GM18873 (cell line): ENCODE measurements around the gene XYLT2.
"Not testable (repeated sequence)": the region's sequence is repeated elsewhere in the genome, so short reads cannot be mapped to it uniquely, and the experiment has no call there.

ENCODE experiments used
- ATAC-seq: cut with Tn5 transposase; IDR thresholded peaks from one replicate; pipeline ENCODE4 v1.9.1; 2021; ENCODE audit warnings: mild to moderate bottlenecking, moderate library complexity, moderate number of reproducible peaks; ENCODE audit not compliant: unreplicated experiment, low FRiP score

The XYLT2 gene

GRCh38 chr17:50381920-50382319, 36.0 kb downstream of the XYLT2 start:
- ATAC-seq, result no peak

DNA sequence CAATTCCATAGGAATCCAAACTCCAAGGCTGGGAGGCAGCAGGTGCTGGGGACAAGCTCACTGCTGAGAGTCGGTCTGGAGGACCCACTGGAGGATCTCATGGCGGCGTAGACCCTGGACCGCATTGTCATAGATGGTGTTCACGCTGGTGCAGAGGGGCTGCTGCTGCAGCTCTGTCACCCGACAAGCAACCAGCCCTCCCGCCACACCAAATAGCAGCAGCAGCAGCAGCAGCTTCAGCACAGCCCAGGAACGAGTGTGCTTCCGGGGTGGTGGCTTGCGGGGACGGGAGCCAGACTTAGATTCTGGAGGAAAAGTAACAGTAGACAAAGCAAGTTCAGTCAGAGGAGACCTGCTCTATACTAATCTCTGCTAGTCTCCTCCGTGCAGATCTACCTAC, 37.0 kb downstream of the XYLT2 start:
- no peak for ATAC-seq

DNA sequence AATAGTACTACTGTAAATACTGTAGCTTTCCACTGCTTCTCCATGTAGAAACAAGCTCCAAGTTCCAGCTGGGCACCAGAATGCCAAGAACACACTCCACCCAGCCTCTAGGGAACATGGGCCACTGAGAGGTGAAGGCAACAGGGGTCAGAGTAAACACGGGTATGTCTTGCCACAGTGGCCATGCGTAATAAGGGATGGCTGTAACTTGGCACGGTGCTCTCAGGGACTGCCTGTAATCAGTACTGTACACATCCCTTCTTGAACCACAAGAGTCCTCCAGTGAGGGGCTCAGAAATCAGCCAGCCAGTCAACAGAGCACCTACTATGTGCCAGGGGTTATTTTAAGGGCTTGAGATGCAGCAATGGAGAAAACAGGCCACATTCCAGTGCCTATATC, 40.6 kb downstream of the XYLT2 start:
- no peak for ATAC-seq

- ATAC-seq, result no peak
These were observed 42.8 kb downstream of the XYLT2 start for GRCh38 chr17:50388728-50389127.

GRCh38 chr17:50389534-50389933, 43.6 kb downstream of the XYLT2 start:
- ATAC-seq, result no peak

DNA sequence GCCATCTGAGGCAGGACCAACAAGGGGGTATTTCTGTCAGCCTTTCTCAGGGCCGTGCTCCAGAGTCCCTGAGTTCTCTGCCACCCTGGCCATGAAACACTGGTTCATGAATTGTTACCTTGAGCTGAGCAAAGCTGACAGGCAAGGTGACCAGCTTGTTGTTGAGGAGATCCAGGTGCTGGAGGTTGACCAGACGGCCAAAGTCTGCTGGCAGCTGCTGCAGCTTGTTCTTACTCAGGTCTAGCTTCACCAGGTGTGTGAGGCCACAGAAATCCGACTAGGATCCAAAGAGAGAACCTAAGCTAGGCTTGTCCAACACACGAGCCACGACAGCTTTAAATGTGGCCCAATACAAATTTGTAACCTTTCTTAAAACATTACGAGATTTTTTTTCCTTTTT, 46.7 kb downstream of the XYLT2 start:
- ATAC-seq, result no peak

DNA sequence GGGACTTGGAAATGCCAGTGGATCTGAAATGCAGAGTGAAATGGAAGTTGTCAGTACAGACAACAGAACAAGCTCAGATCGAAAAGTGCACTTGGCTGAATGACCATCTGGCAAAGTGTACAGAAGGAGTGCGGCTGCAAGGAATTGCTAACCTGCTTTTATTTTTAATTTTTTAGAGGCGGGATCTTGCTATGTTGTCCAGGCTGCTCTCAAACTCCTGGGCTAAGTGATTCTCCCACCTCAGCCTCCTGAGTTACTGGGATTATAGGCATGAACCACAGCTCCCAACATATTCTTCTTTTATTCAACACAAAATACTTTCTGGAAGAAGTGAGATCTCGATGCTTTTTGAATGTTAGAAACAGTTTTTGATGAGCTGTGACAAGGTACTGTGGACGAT, 47.8 kb downstream of the XYLT2 start:
- no peak for ATAC-seq

- ATAC-seq, result no peak
These were observed 48.8 kb downstream of the XYLT2 start for GRCh38 chr17:50394711-50395110.

- no peak for ATAC-seq
These were observed 50.6 kb downstream of the XYLT2 start for GRCh38 chr17:50396261-50397110.

GRCh38 chr17:50397111-50397918, 51.4 kb downstream of the XYLT2 start, which contains the start of gene LRRC59:
Gene LRRC59, minus strand, starts transcription at chr17:50397523. Its CDS starts 206 bp downstream, at chr17:50397317.
- ATAC-seq, result peak; percentile 86

- peak; percentile 6 for ATAC-seq
These were observed 52.0 kb downstream of the XYLT2 start for GRCh38 chr17:50397919-50398285.

DNA sequence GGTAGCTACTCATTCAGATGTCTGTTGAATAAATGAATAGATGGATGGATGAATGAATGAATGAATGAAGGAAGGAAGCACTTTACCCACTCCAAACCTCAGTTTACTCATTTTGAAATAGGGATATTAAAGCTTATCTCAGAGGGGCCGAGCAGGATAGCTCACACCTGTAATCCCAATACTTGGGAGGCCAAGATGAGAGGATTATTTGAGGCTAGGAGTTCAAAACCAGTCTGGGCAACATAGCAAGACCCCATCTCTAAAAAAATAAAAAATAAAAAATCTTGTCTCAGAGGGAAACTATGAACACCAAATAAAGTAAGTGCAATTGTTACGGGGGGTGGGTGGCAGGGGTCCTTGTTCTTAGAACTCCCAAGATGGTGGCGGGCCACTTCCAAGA, 52.7 kb downstream of the XYLT2 start:
- ATAC-seq, result not testable (repeated sequence)

DNA sequence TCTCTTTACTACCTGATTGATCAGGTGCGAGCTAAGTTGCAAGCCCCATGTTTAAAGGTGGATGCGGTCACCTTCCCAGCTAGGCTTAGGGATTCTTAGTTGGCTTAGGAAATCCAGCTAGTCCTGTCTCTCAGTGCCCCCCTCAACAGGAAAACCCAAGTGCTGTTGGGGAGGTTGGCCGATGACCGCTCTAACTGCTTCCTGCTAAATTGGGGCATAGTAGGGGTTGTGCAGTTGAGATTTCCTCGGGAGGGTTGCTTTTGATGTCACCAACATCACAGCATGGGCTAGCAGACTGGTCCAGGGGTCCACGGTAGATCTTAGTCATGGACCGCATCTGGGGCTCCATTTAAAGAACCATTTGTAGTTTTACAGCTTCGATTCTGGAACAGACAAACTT, 53.7 kb downstream of the XYLT2 start:
- ATAC-seq, result not testable (repeated sequence)

DNA sequence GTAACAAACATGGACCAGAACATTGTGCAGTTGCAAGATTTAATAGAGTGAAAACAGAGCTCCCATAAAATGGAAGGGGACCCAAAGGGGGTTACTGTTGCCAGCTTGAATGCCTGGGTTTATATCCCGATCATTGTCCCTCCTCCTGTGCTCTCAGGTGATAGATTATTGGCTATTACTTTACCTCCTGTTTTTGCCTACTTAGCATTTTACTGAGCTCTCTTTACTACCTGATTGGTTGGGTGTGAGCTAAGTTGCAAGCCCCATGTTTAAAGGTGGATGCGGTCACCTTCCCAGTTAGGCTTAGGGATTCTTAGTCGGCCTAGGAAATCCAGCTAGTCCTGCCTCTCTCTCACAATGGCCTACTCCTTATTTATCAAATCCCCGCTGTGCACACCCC, 59.4 kb downstream of the XYLT2 start:
- ATAC-seq, result not testable (repeated sequence)

DNA sequence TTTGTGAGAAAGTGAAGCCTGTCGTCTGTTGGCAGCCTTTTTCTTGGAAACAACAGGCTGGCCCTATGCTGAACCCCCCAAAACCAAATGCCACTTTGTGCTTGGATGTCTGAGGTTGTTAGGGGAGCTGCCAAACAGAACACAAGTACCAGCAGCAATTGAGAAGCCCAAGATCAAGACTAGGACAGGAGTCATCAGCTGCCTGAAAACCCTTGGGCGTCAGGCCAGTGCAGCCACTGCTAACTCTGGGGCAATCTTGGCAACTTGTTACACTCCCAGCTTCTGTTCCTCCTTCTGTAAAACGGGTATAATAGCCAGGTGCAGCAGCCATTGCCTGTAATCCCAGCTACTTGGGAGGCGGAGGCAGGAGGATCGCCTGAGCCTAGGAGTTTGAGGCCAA, 60.7 kb downstream of the XYLT2 start:
- no peak for ATAC-seq

- no peak for ATAC-seq
These were observed 62.0 kb downstream of the XYLT2 start for GRCh38 chr17:50407921-50408320.
